ENCODE measurements around the gene KCTD1.

DNA sequence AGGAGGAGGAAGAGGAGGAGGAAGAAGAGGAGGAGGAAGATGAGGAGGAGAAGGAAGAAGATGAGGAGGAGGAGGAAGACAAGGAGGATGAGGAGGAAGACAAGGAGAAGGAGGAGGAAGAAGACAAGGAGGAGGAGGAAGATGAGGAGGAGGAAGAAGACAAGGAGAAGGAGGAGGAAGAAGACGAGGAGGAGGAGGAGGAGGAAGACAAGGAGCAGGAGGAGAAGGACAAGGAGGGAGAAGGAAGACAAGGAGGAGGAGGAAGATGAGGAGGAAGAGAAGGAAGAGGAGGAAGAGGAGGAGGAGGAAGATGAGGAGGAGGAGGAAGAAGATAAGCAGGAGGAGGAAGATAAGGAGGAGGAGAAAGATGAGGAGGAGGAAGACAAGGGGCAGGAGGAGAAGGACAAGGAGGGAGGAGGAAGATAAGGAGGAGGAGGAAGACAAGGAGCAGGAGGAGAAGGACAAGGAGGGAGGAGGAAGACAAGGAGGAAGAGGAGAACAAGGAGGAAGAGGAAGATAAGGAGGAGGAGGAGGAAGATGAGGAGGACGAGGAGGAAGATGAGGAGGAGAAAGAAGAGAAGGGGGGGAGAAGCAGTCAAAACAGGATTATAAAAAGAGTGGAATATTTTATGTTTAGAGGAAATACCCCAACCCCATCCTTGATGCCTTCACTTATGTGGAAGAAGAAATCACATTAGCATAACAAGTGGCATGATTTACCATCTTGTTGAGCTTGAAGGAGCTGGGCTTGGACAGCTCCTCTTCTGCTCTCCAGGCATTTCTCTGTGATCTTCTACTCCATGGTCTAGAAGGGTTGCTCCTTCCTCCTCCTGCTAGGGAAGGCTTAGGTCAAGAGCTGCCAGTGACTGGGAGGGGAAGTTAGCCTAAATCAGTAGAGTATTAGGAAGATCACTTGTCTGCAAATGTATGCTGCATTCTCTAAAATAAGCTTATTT is 45.3 kb upstream of the KCTD1 start:
- TF ChIP-seq, protein P1, sequence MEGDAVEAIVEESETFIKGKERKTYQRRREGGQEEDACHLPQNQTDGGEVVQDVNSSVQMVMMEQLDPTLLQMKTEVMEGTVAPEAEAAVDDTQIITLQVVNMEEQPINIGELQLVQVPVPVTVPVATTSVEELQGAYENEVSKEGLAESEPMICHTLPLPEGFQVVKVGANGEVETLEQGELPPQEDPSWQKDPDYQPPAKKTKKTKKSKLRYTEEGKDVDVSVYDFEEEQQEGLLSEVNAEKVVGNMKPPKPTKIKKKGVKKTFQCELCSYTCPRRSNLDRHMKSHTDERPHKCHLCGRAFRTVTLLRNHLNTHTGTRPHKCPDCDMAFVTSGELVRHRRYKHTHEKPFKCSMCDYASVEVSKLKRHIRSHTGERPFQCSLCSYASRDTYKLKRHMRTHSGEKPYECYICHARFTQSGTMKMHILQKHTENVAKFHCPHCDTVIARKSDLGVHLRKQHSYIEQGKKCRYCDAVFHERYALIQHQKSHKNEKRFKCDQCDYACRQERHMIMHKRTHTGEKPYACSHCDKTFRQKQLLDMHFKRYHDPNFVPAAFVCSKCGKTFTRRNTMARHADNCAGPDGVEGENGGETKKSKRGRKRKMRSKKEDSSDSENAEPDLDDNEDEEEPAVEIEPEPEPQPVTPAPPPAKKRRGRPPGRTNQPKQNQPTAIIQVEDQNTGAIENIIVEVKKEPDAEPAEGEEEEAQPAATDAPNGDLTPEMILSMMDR (conservative IDR thresholded peaks at IDR 0.05; ENCODE audit: low read depth, low read length) = no peak
- TF ChIP-seq EZH2 (IDR thresholded peaks at IDR 0.05; ENCODE audit: borderline replicate concordance, low read depth, low read length, poor library complexity, severe bottlenecking) = no peak
